ENCODE data around the gene APOL3. TPM values are rescaled to one million over a fixed set of nuclear protein-coding genes. Genes with fewer than 3 reads are reported as not detected.

APOL3 gene
- polyA plus RNA-seq, 1 donor from 2014 or later, result not detected

DNA sequence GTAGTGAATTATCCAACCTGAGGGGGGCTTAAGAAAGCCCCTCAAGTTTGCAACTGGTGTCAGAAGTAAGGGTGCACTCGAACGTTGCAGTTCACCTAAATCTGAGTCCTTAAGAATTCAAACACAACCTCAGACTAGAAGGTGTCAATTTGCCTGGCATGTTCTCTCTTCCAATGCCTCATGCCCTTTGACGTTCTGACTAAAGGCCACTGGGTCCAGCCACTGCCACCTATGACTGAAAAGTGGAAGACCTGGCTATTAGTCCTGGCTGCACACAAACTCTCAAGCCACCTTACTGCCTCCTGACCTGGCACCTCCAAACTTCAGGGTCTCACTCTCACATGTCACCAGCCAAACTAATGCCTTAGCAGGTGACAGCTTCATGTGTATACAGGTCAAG, 33.0 kb upstream of the APOL3 start:
- TF ChIP-seq REST (IDR thresholded peaks at IDR 0.05; ENCODE audit: borderline replicate concordance), result no peak
- TF ChIP-seq, protein P1, sequence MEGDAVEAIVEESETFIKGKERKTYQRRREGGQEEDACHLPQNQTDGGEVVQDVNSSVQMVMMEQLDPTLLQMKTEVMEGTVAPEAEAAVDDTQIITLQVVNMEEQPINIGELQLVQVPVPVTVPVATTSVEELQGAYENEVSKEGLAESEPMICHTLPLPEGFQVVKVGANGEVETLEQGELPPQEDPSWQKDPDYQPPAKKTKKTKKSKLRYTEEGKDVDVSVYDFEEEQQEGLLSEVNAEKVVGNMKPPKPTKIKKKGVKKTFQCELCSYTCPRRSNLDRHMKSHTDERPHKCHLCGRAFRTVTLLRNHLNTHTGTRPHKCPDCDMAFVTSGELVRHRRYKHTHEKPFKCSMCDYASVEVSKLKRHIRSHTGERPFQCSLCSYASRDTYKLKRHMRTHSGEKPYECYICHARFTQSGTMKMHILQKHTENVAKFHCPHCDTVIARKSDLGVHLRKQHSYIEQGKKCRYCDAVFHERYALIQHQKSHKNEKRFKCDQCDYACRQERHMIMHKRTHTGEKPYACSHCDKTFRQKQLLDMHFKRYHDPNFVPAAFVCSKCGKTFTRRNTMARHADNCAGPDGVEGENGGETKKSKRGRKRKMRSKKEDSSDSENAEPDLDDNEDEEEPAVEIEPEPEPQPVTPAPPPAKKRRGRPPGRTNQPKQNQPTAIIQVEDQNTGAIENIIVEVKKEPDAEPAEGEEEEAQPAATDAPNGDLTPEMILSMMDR (IDR thresholded peaks at IDR 0.05; ENCODE audit: poor library complexity, severe bottlenecking), result no peak
- TF ChIP-seq RAD21 (conservative IDR thresholded peaks at IDR 0.05), result no peak
- no peak for TF ChIP-seq TAF1 (IDR thresholded peaks at IDR 0.05; ENCODE audit: low read depth)
- TF ChIP-seq EZH2 (IDR thresholded peaks at IDR 0.05; ENCODE audit: borderline replicate concordance, insufficient read depth, low read length, poor library complexity, severe bottlenecking), result no peak
- no peak for TF ChIP-seq EP300 (conservative IDR thresholded peaks at IDR 0.05; ENCODE audit: poor library complexity, severe bottlenecking)
- Histone ChIP-seq H3K79me2 (replicated peaks; ENCODE audit: insufficient read depth, low read length) (no peaks in the 10 kb centered on the region), H3K9me2 (ENCODE audit: insufficient read depth, low read length) (no peaks in the 10 kb centered on the region), H2AFZ (ENCODE audit: low read depth, low read length) (no peak overlapping the region), H4K20me1 (ENCODE audit: insufficient read depth) (no peaks in the 10 kb centered on the region), H3K9ac (ENCODE audit: low read length) (no peak overlapping the region), H3K27me3 (ENCODE audit: insufficient read depth, low read depth, low read length) (no peaks in the 10 kb centered on the region), H3K27ac (ENCODE audit: low read length) (no peak overlapping the region), H3K4me2 (ENCODE audit: low read length) (no peak overlapping the region), H3K36me3 (ENCODE audit: insufficient read depth, low read length) (no peaks in the 10 kb centered on the region), H3K9me3 (ENCODE audit: low read length) (no peaks in the 10 kb centered on the region), H3F3A (ENCODE audit: insufficient read depth, low read length, poor library complexity, severe bottlenecking) (no peaks in the 10 kb centered on the region), H3K4me3 (ENCODE audit: low read length) (no peak overlapping the region)

DNA sequence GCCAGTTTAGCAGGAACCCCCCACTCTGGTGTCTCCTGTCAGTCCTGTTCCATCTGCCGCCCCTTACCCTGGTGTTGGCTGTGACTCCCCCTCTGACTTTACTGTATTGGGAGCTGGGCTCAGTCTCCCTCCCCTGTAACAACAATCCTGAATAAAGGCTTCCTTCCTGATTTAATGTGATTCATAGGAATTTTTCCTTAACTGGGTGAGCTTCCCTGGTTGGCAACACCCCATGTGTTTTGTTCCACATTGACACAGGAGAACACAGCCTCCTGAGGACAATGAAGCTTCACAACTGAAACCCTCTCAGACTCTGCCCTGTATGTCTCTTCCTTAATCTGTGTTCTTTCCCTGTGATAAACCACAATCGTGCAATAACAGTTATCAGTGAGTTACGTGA, 32.6 kb upstream of the APOL3 start:
- H3K27ac ChIP-seq (ENCODE audit: low read length), result no peak overlapping the region
- TF ChIP-seq, protein P1 (IDR thresholded peaks at IDR 0.05; ENCODE audit: poor library complexity, severe bottlenecking), result no peak
- TF ChIP-seq TAF1 (IDR thresholded peaks at IDR 0.05; ENCODE audit: low read depth) (no peak), POLR2AphosphoS5 (IDR thresholded peaks at IDR 0.05) (no peak), EZH2 (IDR thresholded peaks at IDR 0.05; ENCODE audit: borderline replicate concordance, insufficient read depth, low read length, poor library complexity, severe bottlenecking) (no peak), RAD21 (conservative IDR thresholded peaks at IDR 0.05) (no peak), EP300 (conservative IDR thresholded peaks at IDR 0.05; ENCODE audit: poor library complexity, severe bottlenecking) (no peak), REST (IDR thresholded peaks at IDR 0.05; ENCODE audit: borderline replicate concordance) (no peak), SMC3 (conservative IDR thresholded peaks at IDR 0.05; ENCODE audit: poor library complexity) (no peak)
- no peaks in the 10 kb centered on the region for H3K79me2 ChIP-seq (replicated peaks; ENCODE audit: insufficient read depth, low read length)
- H4K20me1 ChIP-seq (ENCODE audit: insufficient read depth), result no peaks in the 10 kb centered on the region
- no peak overlapping the region for H3K9ac ChIP-seq (ENCODE audit: low read length)
- H3K9me3 ChIP-seq (ENCODE audit: low read length), result no peaks in the 10 kb centered on the region
- no peaks in the 10 kb centered on the region for H3K27me3 ChIP-seq (ENCODE audit: insufficient read depth, low read depth, low read length)
- H3K9me2 ChIP-seq (ENCODE audit: insufficient read depth, low read length), result no peaks in the 10 kb centered on the region
- H2AFZ ChIP-seq (ENCODE audit: low read depth, low read length), result no peak overlapping the region
- H3K4me2 ChIP-seq (ENCODE audit: low read length), result no peak overlapping the region
- H3K36me3 ChIP-seq (ENCODE audit: insufficient read depth, low read length), result no peaks in the 10 kb centered on the region
- H3K4me3 ChIP-seq (ENCODE audit: low read length), result no peak overlapping the region
- no peaks in the 10 kb centered on the region for H3F3A ChIP-seq (ENCODE audit: insufficient read depth, low read length, poor library complexity, severe bottlenecking)
